Testis (tissue), 3 donors: Measurements from ENCODE around the gene SWAP70. TPM values are rescaled to one million over a fixed set of nuclear protein-coding genes. Genes with fewer than 3 reads are reported as not detected.
"Not testable (repeated sequence)": the region's sequence is repeated elsewhere in the genome, so short reads cannot be mapped to it uniquely, and the experiment has no call there.

Experiments used
- DNase-seq: peaks from one replicate; pipeline ENCODE4 v3.0.0-alpha.2; 2019
- H3K27ac ChIP-seq, 2 donors: fragments of 200-600 bp; sonication (generic); one replicate each; pipeline ENCODE4 v1.5.1; 2019
- H3K27me3 ChIP-seq: fragments of 200-600 bp; sonication (generic); one replicate; pipeline ENCODE4 v1.5.1; 2019
- H3K36me3 ChIP-seq: fragments of 200-600 bp; sonication (generic); one replicate; pipeline ENCODE4 v1.5.1; 2017; ENCODE audit warnings: low read depth; ENCODE audit errors: missing control alignments
- H3K4me1 ChIP-seq: fragments of 200-600 bp; sonication (generic); one replicate; pipeline ENCODE4 v1.5.1; 2019
- H3K4me3 ChIP-seq, 2 donors: fragments of 200-600 bp; sonication (generic); one replicate each; pipeline ENCODE4 v1.5.1; 2017 to 2019
- H3K9me3 ChIP-seq: fragments of 200-600 bp; sonication (generic); one replicate; pipeline ENCODE4 v1.5.1; 2017
- CTCF ChIP-seq, 3 experiments: fragments of 450-650 bp in 2 of 3; fragments of 200-600 bp in 1 of 3; sonication (generic) in 1 of 3; IDR thresholded peaks; one replicate each; pipeline ENCODE4 v1.5.1; 2016 to 2019; ENCODE audit warnings: antibody characterized with exemption in 3 of 3, mild to moderate bottlenecking in 2 of 3, moderate library complexity in 1 of 3
- POLR2A ChIP-seq: fragments of 450-650 bp; IDR thresholded peaks from one replicate; pipeline ENCODE4 v1.6.1; 2017; ENCODE audit warnings: antibody characterized with exemption, mild to moderate bottlenecking, moderate library complexity
- WGBS, 2 donors: methylation state at CpG; one replicate each; pipeline ENCODE4 v1.1.5; 2018; 5-methylcytosine and 5-hydroxymethylcytosine counted together
- intact Hi-C: fragments of 100-400 bp; cut with DNase I; formaldehyde crosslinking; loops from one replicate; pipeline ENCODE4 v1.15.1; 2023; ENCODE audit warnings: low total_unique reads
- polyA plus RNA-seq: library from polyadenylated mRNA; stranded (reverse); fragments of 350-450 nt; fragmentation: Illumina TruSeq; extraction: RNeasy Lipid Tissue Mini Kit (QIAGEN cat#74804); gene quantifications from one replicate; pipeline ENCODE4 v1.2.3, GENCODE V29; 2014; ENCODE audit warnings: low read depth, low replicate concordance; ENCODE audit not compliant: insufficient read depth
- total RNA-seq, 2 donors: library from RNA; depleted of rRNA; stranded (reverse); fragments of >200 nt; gene quantifications; one replicate each; pipeline ENCODE4 v1.2.3, GENCODE V29; 2016

The SWAP70 gene
- total and polyA plus RNA-seq, 3 donors from 2014 or later = 10.2 to 14.7 (median 10.5) TPM

GRCh38 chr11:9700105-9700801, 36.4 kb downstream of the SWAP70 start:
- Histone ChIP-seq H3K27ac (peak overlapping the region in 1 of 2 donors; percentile 18), H3K36me3 (no peaks in the 10 kb centered on the region), H3K4me1 (no peaks in the 10 kb centered on the region), H3K9me3 (no peaks in the 10 kb centered on the region), H3K4me3 (no peak overlapping the region), H3K27me3 (no peaks in the 10 kb centered on the region)
- TF ChIP-seq CTCF (IDR thresholded peaks at IDR 0.05) (no peak), POLR2A (no peak)
- intact Hi-C loops = no loop called here
- DNase-seq = no peak
- 49 to 51% methylated on average over 2 of the region's 2 CpGs for WGBS, 2 donors

GRCh38 chr11:9701799-9702198, 37.9 kb downstream of the SWAP70 start:
- Histone ChIP-seq H3K36me3 (no peaks in the 10 kb centered on the region), H3K4me3 (no peak overlapping the region), H3K9me3 (no peaks in the 10 kb centered on the region), H3K4me1 (no peaks in the 10 kb centered on the region), H3K27me3 (no peaks in the 10 kb centered on the region), H3K27ac (peak overlapping the region in 1 of 2 donors; percentile 37)
- WGBS, 2 donors = 86 to 94% methylated on average over 1 of the region's 1 CpG
- DNase-seq = no peak
- intact Hi-C loops = no loop called here
- TF ChIP-seq CTCF (IDR thresholded peaks at IDR 0.05) = no peak
- TF ChIP-seq POLR2A = no peak

GRCh38 chr11:9703280-9703679, 39.4 kb downstream of the SWAP70 start:
- Histone ChIP-seq H3K36me3 (no peaks in the 10 kb centered on the region), H3K27me3 (no peaks in the 10 kb centered on the region), H3K9me3 (no peaks in the 10 kb centered on the region), H3K4me1 (no peaks in the 10 kb centered on the region), H3K27ac (no peak overlapping the region), H3K4me3 (no peak overlapping the region)
- DNase-seq = no peak
- no peak for TF ChIP-seq CTCF (IDR thresholded peaks at IDR 0.05)
- no peak for TF ChIP-seq POLR2A
- intact Hi-C loops = no loop called here
- 77 to 83% methylated on average over 6 of the region's 6 CpGs for WGBS, 2 donors

- WGBS, 2 donors = 96 to 97% methylated on average over 1 of the region's 1 CpG
- no peaks in the 10 kb centered on the region for H3K4me1 ChIP-seq
- no peaks in the 10 kb centered on the region for H3K27me3 ChIP-seq
- no peak overlapping the region for H3K27ac ChIP-seq
- no peaks in the 10 kb centered on the region for H3K36me3 ChIP-seq
- no peak for TF ChIP-seq POLR2A
- no peak for TF ChIP-seq CTCF (IDR thresholded peaks at IDR 0.05)
- H3K4me3 ChIP-seq = no peak overlapping the region
- no peaks in the 10 kb centered on the region for H3K9me3 ChIP-seq
- intact Hi-C loops = no loop called here
- no peak for DNase-seq
These were observed 40.2 kb downstream of the SWAP70 start for GRCh38 chr11:9704037-9704436.

- no peak overlapping the region for H3K27ac ChIP-seq
- intact Hi-C loops = no loop called here
- no peaks in the 10 kb centered on the region for H3K36me3 ChIP-seq
- no peak for TF ChIP-seq CTCF (IDR thresholded peaks at IDR 0.05)
- H3K4me1 ChIP-seq = no peaks in the 10 kb centered on the region
- no peaks in the 10 kb centered on the region for H3K9me3 ChIP-seq
- H3K27me3 ChIP-seq = no peaks in the 10 kb centered on the region
- WGBS, 2 donors = 93 to 96% methylated on average over 4 of the region's 4 CpGs
- no peak for DNase-seq
- H3K4me3 ChIP-seq = no peak overlapping the region
These were observed 40.7 kb downstream of the SWAP70 start for GRCh38 chr11:9704620-9705019.

- H3K36me3 ChIP-seq, H3K4me3 ChIP-seq, H3K27ac ChIP-seq, intact Hi-C loops, DNase-seq, H3K4me1 ChIP-seq, H3K27me3 ChIP-seq, H3K9me3 ChIP-seq: not testable (repeated sequence)
These were observed 41.5 kb downstream of the SWAP70 start for GRCh38 chr11:9705361-9705760.
